Osteocyte (in vitro differentiated cells): Measurements from ENCODE around the gene SRF. TPM values are rescaled to one million over a fixed set of nuclear protein-coding genes. Genes with fewer than 3 reads are reported as not detected.

Source experiments
- DNase-seq: peaks from one replicate; pipeline ENCODE4 v3.0.0; 2021; ENCODE audit warnings: mixed read lengths; ENCODE audit not compliant: unreplicated experiment; ENCODE audit errors: extremely low spot score
- H3K27ac Mint-ChIP-seq: one replicate; pipeline ENCODE4 v1.8.0; 2021; ENCODE audit warnings: mild to moderate bottlenecking, mixed read lengths; ENCODE audit not compliant: unreplicated experiment
- H3K27me3 Mint-ChIP-seq: one replicate; pipeline ENCODE4 v1.8.0; 2021; ENCODE audit warnings: mixed read lengths; ENCODE audit not compliant: unreplicated experiment
- H3K36me3 Mint-ChIP-seq: one replicate; pipeline ENCODE4 v1.8.0; 2021; ENCODE audit warnings: mixed read lengths; ENCODE audit not compliant: unreplicated experiment
- H3K4me1 Mint-ChIP-seq: one replicate; pipeline ENCODE4 v1.8.0; 2021; ENCODE audit warnings: mixed read lengths; ENCODE audit not compliant: unreplicated experiment
- H3K4me3 Mint-ChIP-seq: one replicate; pipeline ENCODE4 v1.8.0; 2021; ENCODE audit warnings: mild to moderate bottlenecking, moderate library complexity, mixed read lengths; ENCODE audit not compliant: unreplicated experiment
- H3K9me3 Mint-ChIP-seq: one replicate; pipeline ENCODE4 v1.8.0; 2021; ENCODE audit warnings: mixed read lengths; ENCODE audit not compliant: unreplicated experiment
- total RNA-seq: library from RNA; stranded (reverse); gene quantifications from 2 replicates; pipeline ENCODE4 v1.2.1, GENCODE V29; 2021
- TF ChIP-seq, protein P1 (sequence below): fragments of 200-600 bp; sonication (generic); IDR thresholded peaks from 2 replicates; pipeline ENCODE4 v1.5.0; 2021; ENCODE audit warnings: antibody characterized with exemption, mild to moderate bottlenecking, moderate library complexity

The SRF gene
- total RNA-seq, 1 donor from 2014 or later, result 32.5 TPM

GRCh38 chr6:43219814-43220213 is 48.7 kb downstream of the SRF start:
- Mint-ChIP-seq H3K27me3 (no peaks in the 10 kb centered on the region), H3K4me3 (no peak overlapping the region), H3K9me3 (no peaks in the 10 kb centered on the region), H3K4me1 (peaks cover 5% of the 10 kb centered on the region), H3K27ac (no peak overlapping the region), H3K36me3 (peaks cover 19% of the 10 kb centered on the region)
- DNase-seq, result no peak
- TF ChIP-seq, protein P1, sequence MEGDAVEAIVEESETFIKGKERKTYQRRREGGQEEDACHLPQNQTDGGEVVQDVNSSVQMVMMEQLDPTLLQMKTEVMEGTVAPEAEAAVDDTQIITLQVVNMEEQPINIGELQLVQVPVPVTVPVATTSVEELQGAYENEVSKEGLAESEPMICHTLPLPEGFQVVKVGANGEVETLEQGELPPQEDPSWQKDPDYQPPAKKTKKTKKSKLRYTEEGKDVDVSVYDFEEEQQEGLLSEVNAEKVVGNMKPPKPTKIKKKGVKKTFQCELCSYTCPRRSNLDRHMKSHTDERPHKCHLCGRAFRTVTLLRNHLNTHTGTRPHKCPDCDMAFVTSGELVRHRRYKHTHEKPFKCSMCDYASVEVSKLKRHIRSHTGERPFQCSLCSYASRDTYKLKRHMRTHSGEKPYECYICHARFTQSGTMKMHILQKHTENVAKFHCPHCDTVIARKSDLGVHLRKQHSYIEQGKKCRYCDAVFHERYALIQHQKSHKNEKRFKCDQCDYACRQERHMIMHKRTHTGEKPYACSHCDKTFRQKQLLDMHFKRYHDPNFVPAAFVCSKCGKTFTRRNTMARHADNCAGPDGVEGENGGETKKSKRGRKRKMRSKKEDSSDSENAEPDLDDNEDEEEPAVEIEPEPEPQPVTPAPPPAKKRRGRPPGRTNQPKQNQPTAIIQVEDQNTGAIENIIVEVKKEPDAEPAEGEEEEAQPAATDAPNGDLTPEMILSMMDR, result no peak

GRCh38 chr6:43220439-43220951 is 49.4 kb downstream of the SRF start:
- H3K4me3 Mint-ChIP-seq, result no peak overlapping the region
- H3K36me3 Mint-ChIP-seq, result peaks cover 16% of the 10 kb centered on the region
- H3K9me3 Mint-ChIP-seq, result no peaks in the 10 kb centered on the region
- TF ChIP-seq, protein P1, result no peak
- no peak for DNase-seq
- peaks cover 5% of the 10 kb centered on the region for H3K4me1 Mint-ChIP-seq
- H3K27me3 Mint-ChIP-seq, result no peaks in the 10 kb centered on the region
- H3K27ac Mint-ChIP-seq, result no peak overlapping the region

DNA sequence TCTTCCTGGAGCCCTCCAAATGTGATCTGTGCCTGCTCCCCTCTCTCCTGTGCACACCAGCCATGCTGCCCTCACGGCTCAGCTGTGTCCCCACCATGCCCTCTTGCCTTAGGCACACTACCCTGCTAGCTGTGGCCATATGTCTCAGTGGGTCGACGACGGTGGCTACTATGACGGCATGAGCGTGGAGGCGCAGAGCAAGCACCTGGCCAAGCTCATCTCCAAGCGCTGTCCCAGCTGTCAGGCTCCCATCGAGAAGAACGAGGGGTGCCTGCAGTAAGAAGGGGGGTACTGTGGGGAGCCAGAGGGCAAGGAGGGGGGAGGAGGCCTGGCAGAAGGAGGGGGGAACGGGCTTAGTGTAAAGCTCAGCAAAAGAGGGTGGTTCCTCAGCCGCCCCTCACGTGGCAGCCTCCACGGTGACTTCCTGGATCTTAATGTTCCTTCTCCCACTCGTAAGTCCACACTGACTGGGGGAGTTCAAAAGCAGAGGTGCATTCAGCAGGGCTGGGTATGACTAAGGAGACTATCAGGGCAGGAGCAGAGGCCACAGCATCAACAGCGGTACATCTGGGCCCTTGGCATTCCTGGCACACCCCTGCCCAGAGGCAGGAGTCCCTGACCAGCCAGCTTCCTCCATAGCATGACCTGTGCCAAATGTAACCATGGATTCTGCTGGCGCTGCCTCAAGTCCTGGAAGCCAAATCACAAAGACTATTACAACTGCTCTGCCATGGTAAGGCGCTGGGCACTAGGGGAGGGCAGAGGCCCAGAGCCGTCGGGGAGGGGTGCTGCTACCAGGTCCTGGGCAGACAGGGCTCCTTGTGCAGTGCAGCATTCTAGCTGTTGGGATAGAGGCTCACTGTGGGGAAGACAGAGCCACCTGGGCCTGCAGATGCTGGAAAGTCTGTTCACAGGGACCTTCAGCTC is 50.2 kb downstream of the SRF start:
- H3K4me3 Mint-ChIP-seq, result no peak overlapping the region
- H3K27me3 Mint-ChIP-seq, result no peaks in the 10 kb centered on the region
- DNase-seq, result no peak
- TF ChIP-seq, protein P1, result no peak
- peaks cover 14% of the 10 kb centered on the region for H3K36me3 Mint-ChIP-seq
- no peak overlapping the region for H3K27ac Mint-ChIP-seq
- H3K4me1 Mint-ChIP-seq, result peaks cover 5% of the 10 kb centered on the region
- no peaks in the 10 kb centered on the region for H3K9me3 Mint-ChIP-seq

- no peak for DNase-seq
- H3K9me3 Mint-ChIP-seq, result no peaks in the 10 kb centered on the region
- H3K4me1 Mint-ChIP-seq, result peaks cover 5% of the 10 kb centered on the region
- TF ChIP-seq, protein P1, result no peak
- no peak overlapping the region for H3K4me3 Mint-ChIP-seq
- H3K27ac Mint-ChIP-seq, result no peak overlapping the region
- H3K36me3 Mint-ChIP-seq, result peaks cover 10% of the 10 kb centered on the region
- H3K27me3 Mint-ChIP-seq, result no peaks in the 10 kb centered on the region
Measured at GRCh38 chr6:43222418-43223059, 51.5 kb downstream of the SRF start.

DNA sequence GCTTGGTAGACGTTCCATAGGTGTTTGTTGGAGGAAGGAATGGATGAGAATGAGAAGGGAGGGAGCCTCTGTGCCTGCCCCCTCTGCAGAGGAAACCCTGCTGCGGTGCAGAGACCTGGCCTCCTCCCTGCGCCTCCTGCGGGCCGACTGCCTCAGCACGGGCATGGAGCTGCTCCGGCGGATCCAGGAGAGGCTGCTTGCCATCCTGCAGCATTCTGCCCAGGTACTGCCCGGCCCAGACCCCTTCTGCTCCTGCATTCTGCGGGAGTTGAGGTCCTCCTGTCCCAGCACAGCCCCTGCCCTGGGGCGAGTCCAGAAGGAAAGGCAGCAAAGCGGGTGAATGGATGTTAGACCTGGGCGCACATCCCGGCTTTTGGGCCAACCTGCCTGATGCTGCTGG is 52.1 kb downstream of the SRF start:
- Mint-ChIP-seq H3K9me3 (no peaks in the 10 kb centered on the region), H3K27ac (no peak overlapping the region), H3K27me3 (no peaks in the 10 kb centered on the region), H3K4me1 (peaks cover 10% of the 10 kb centered on the region), H3K4me3 (no peak overlapping the region), H3K36me3 (peaks cover 9% of the 10 kb centered on the region)
- TF ChIP-seq, protein P1, result no peak
- no peak for DNase-seq
